T-helper 17 cell (primary cell): ENCODE data around the gene GLRX2. TPM values are rescaled to one million over a fixed set of nuclear protein-coding genes. Genes with fewer than 3 reads are reported as not detected.
A peak's percentile ranks its signal among the peaks of the same experiment; 100 is the strongest.
"Not testable (repeated sequence)": the region's sequence is repeated elsewhere in the genome, so short reads cannot be mapped to it uniquely, and the experiment has no call there.

Experiments
- ATAC-seq: fragments of 150-1000 bp; cut with Tn5 transposase; 2 replicates; pipeline ENCODE4 v1.10.0; 2021; ENCODE audit warnings: mild to moderate bottlenecking, moderate library complexity
- DNase-seq, 3 donors: peaks; one replicate each; pipeline versions ENCODE4 v3.0.0 to v3.0.0-alpha.2; 2020 to 2021
- H3K9me3 ChIP-seq: one replicate; pipeline ENCODE4 v1.7.0; 2013; ENCODE audit warnings: low read length, mild to moderate bottlenecking; ENCODE audit not compliant: control insufficient read depth, poor library complexity, severe bottlenecking
- H3K27ac Mint-ChIP-seq: one replicate; pipeline ENCODE4 v1.8.0; 2022; ENCODE audit warnings: mild to moderate bottlenecking, moderate library complexity, mixed read lengths
- H3K27me3 Mint-ChIP-seq: one replicate; pipeline ENCODE4 v1.8.0; 2022; ENCODE audit warnings: mixed read lengths
- H3K36me3 Mint-ChIP-seq: one replicate; pipeline ENCODE4 v1.8.0; 2022; ENCODE audit warnings: low read depth, mixed read lengths
- H3K4me1 Mint-ChIP-seq: one replicate; pipeline ENCODE4 v1.8.0; 2022; ENCODE audit warnings: mild to moderate bottlenecking, mixed read lengths
- H3K4me3 Mint-ChIP-seq: one replicate; pipeline ENCODE4 v1.8.0; 2022; ENCODE audit warnings: mild to moderate bottlenecking, moderate library complexity, mixed read lengths
- total RNA-seq, 4 donors: library from RNA in 2 of 4; stranded (reverse) in 2 of 4; gene quantifications; one replicate each; pipeline ENCODE4 v1.2.3 and lab custom pipeline; 2022 to 2026

The GLRX2 gene
- total RNA-seq, 2 donors from 2014 or later: 7.0 to 7.8 TPM

GRCh38 chr1:193118803-193119730, 13.9 kb upstream of the GLRX2 start:
- DNase-seq: no peak
- Mint-ChIP-seq H3K36me3 (peaks cover 6% of the 10 kb centered on the region), H3K27me3 (peaks cover 5% of the 10 kb centered on the region), H3K4me1 (peaks cover 27% of the 10 kb centered on the region), H3K27ac (no peak overlapping the region), H3K4me3 (peak overlapping the region; percentile 42)
- ATAC-seq: no peak
- no peaks in the 10 kb centered on the region for H3K9me3 ChIP-seq

GRCh38 chr1:193118194-193118593, 13.0 kb upstream of the GLRX2 start:
- ATAC-seq (no peak), DNase-seq (no peak)
- H3K4me3 Mint-ChIP-seq: no peak overlapping the region
- H3K4me1 Mint-ChIP-seq: peaks cover 21% of the 10 kb centered on the region
- no peaks in the 10 kb centered on the region for H3K9me3 ChIP-seq
- peaks cover 5% of the 10 kb centered on the region for H3K27me3 Mint-ChIP-seq
- no peak overlapping the region for H3K27ac Mint-ChIP-seq
- peaks cover 6% of the 10 kb centered on the region for H3K36me3 Mint-ChIP-seq

- not testable (repeated sequence) for H3K36me3 Mint-ChIP-seq, H3K4me3 Mint-ChIP-seq, H3K27ac Mint-ChIP-seq, ATAC-seq, DNase-seq, H3K9me3 ChIP-seq, H3K27me3 Mint-ChIP-seq
- peaks cover 16% of the 10 kb centered on the region for H3K4me1 Mint-ChIP-seq
Observed at GRCh38 chr1:193117167-193117566, 12.0 kb upstream of the GLRX2 start.

GRCh38 chr1:193115629-193116227, 10.5 kb upstream of the GLRX2 start:
- ATAC-seq: no peak
- no peaks in the 10 kb centered on the region for H3K9me3 ChIP-seq

GRCh38 chr1:193114485-193115095, 9.4 kb upstream of the GLRX2 start:
- H3K4me3 Mint-ChIP-seq: no peak overlapping the region
- no peaks in the 10 kb centered on the region for H3K9me3 ChIP-seq
- no peak for ATAC-seq
- DNase-seq: no peak
- peaks cover 5% of the 10 kb centered on the region for H3K27me3 Mint-ChIP-seq
- H3K27ac Mint-ChIP-seq: no peak overlapping the region
- H3K4me1 Mint-ChIP-seq: peaks cover 10% of the 10 kb centered on the region
- peaks cover 4% of the 10 kb centered on the region for H3K36me3 Mint-ChIP-seq

More at GRCh38 chr1:193115629-193116227, 10.5 kb upstream of the GLRX2 start:
- DNase-seq: no peak
- H3K4me3 Mint-ChIP-seq: no peak overlapping the region
- H3K27ac Mint-ChIP-seq: no peak overlapping the region
- peaks cover 10% of the 10 kb centered on the region for H3K4me1 Mint-ChIP-seq
- peaks cover 5% of the 10 kb centered on the region for H3K27me3 Mint-ChIP-seq
- H3K36me3 Mint-ChIP-seq: peaks cover 4% of the 10 kb centered on the region

- H3K9me3 ChIP-seq: no peaks in the 10 kb centered on the region
- Mint-ChIP-seq H3K27ac (no peak overlapping the region), H3K27me3 (peaks cover 5% of the 10 kb centered on the region), H3K4me1 (peaks cover 6% of the 10 kb centered on the region), H3K36me3 (peaks cover 4% of the 10 kb centered on the region), H3K4me3 (no peak overlapping the region)
- no peak for ATAC-seq
- no peak for DNase-seq
Observed at GRCh38 chr1:193113992-193114332, 8.7 kb upstream of the GLRX2 start.

GRCh38 chr1:193113258-193113991, 8.2 kb upstream of the GLRX2 start:
- Mint-ChIP-seq H3K36me3 (peaks cover 6% of the 10 kb centered on the region), H3K27ac (no peak overlapping the region), H3K4me1 (peaks cover 2% of the 10 kb centered on the region), H3K4me3 (no peak overlapping the region), H3K27me3 (peaks cover 5% of the 10 kb centered on the region)
- H3K9me3 ChIP-seq: no peaks in the 10 kb centered on the region
- DNase-seq (no peak), ATAC-seq (no peak)

- Mint-ChIP-seq H3K27me3 (no peaks in the 10 kb centered on the region), H3K36me3 (peaks cover 6% of the 10 kb centered on the region), H3K27ac (no peak overlapping the region), H3K4me3 (no peak overlapping the region), H3K4me1 (no peaks in the 10 kb centered on the region)
- no peak for ATAC-seq
- H3K9me3 ChIP-seq: no peaks in the 10 kb centered on the region
- no peak for DNase-seq
Observed at GRCh38 chr1:193111641-193112090, 6.5 kb upstream of the GLRX2 start.

- H3K36me3 Mint-ChIP-seq: peaks cover 2% of the 10 kb centered on the region
- no peaks in the 10 kb centered on the region for H3K9me3 ChIP-seq
- no peak for DNase-seq
- no peaks in the 10 kb centered on the region for H3K4me1 Mint-ChIP-seq
- H3K4me3 Mint-ChIP-seq: no peak overlapping the region
- no peaks in the 10 kb centered on the region for H3K27me3 Mint-ChIP-seq
- ATAC-seq: no peak
- H3K27ac Mint-ChIP-seq: no peak overlapping the region
Observed at GRCh38 chr1:193110864-193111263, 5.7 kb upstream of the GLRX2 start.

- Mint-ChIP-seq H3K4me3 (no peak overlapping the region), H3K4me1 (peaks cover 3% of the 10 kb centered on the region), H3K36me3 (peaks cover 2% of the 10 kb centered on the region), H3K27me3 (no peaks in the 10 kb centered on the region), H3K27ac (no peak overlapping the region)
- ATAC-seq (no peak), DNase-seq (no peak)
- no peaks in the 10 kb centered on the region for H3K9me3 ChIP-seq
Observed at GRCh38 chr1:193110246-193110645, 5.0 kb upstream of the GLRX2 start.

GRCh38 chr1:193109619-193110018, 4.4 kb upstream of the GLRX2 start:
- H3K9me3 ChIP-seq: no peaks in the 10 kb centered on the region
- H3K4me3 Mint-ChIP-seq: no peak overlapping the region
- H3K27me3 Mint-ChIP-seq: no peaks in the 10 kb centered on the region
- H3K36me3 Mint-ChIP-seq: peaks cover 2% of the 10 kb centered on the region
- H3K27ac Mint-ChIP-seq: no peak overlapping the region
- no peak for DNase-seq
- H3K4me1 Mint-ChIP-seq: peaks cover 3% of the 10 kb centered on the region
- no peak for ATAC-seq

GRCh38 chr1:193108471-193108870, 3.3 kb upstream of the GLRX2 start:
- no peaks in the 10 kb centered on the region for H3K9me3 ChIP-seq
- Mint-ChIP-seq H3K4me3 (no peak overlapping the region), H3K36me3 (peaks cover 2% of the 10 kb centered on the region), H3K27ac (no peak overlapping the region), H3K4me1 (peaks cover 10% of the 10 kb centered on the region), H3K27me3 (no peaks in the 10 kb centered on the region)
- DNase-seq (no peak), ATAC-seq (no peak)

- peak overlapping the region; percentile 54 for H3K27ac Mint-ChIP-seq
Observed at GRCh38 chr1:193105821-193106177, 585 bp upstream of the GLRX2 start.

More at GRCh38 chr1:193105821-193106177, 585 bp upstream of the GLRX2 start:
- Mint-ChIP-seq H3K36me3 (peaks cover 2% of the 10 kb centered on the region), H3K27me3 (no peaks in the 10 kb centered on the region), H3K4me1 (peaks cover 15% of the 10 kb centered on the region), H3K4me3 (peak overlapping the region; percentile 92)
- no peak for ATAC-seq
- DNase-seq: no peak
- no peaks in the 10 kb centered on the region for H3K9me3 ChIP-seq
